ENCODE data around the gene MRPL39.
"Not testable (repeated sequence)": the region's sequence is repeated elsewhere in the genome, so short reads cannot be mapped to it uniquely, and the experiment has no call there.

The MRPL39 gene

DNA sequence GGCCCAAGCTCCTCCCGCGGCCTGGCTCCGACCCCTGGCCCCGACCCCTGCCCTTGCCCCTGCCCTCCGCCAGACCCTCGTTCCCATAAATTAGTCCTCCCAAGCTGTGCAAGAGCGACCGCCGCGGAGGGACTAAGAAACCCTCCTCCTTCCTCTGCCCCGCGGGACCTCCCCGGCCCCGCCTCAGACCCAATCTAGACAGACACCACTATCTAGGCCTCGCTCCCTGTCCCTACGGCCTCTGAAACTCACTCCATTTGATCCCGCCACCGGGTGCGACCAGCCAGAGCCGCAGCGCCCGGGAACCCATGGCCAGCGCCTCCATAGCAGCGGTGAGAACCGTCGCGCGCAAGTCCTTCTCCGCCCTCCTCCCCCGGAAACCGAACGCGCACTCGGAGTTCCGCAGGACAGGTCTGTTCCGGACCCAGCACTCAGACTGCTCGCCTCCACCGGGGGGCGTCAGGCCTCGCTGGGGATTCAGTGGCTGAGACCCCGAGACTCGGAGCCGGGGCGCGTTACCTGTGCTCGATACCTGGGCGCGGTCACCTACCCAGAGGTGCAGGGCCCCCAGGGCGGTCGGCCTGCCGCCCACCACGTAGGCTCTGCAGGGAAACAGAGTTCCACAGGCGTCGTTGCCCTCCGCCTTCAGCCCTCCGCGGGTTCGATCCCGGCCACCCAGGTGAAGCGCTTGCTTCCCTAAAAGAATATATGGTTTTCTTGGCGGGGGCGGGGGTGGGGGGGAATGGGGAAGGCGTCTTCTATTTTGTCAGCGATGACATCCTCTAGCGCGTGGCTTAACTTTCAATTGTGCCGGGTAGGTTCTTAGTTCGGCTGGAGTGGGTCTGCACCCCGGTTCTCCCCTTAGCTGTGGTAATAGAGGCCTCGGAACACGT, at the start of gene MRPL39:
Gene MRPL39 (minus strand): TSS at position 331 of the 893 bp plus-strand sequence. CDS start 6 bp downstream, at position 325.
- peak; percentile 72 to 74 for DNase-seq (ENCODE audit: low read depth in 1 of 2, low spot score in 1 of 2)

DNA sequence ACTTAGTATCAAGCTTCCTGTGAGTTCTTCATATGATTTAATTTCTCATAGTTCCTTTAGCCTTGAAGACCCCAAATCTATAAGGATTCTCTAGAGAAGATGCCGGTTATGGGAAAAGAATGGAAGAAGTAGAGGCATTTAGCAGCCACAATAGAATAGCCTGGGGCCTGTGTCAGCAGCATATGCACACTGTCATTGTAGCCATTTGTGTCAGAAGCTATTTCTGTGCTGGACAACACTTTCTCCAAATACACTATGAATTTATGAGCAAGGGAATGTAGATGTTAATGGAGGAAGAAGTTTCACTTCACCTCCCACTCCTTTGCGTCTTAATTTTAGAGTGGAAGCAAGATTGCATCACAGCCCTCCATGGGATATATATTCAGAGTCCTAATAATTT, 49.1 kb upstream of the MRPL39 start:
- no peak for DNase-seq (ENCODE audit: low read depth in 1 of 2, low spot score in 1 of 2)

DNA sequence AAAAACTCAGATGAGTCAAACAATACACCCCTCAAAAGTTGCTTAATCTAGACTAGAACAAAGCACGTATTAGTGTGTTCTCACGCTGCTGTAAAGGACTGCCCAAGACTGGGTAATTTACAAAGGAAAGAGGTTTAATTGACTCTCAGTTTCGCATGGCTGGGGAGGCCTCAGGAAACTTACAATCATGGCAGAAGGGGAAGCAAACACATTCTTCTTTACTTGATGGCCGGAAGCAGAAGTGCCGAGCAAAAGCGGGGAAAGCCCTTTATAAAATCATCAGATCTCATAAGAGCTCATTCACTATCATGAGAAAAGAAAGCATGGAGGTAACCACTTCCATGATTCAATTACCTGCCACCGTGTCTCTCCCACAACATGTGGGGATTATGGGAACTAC, 41.9 kb upstream of the MRPL39 start:
- no peak for DNase-seq (ENCODE audit: low read depth in 1 of 2, low spot score in 1 of 2)

DNA sequence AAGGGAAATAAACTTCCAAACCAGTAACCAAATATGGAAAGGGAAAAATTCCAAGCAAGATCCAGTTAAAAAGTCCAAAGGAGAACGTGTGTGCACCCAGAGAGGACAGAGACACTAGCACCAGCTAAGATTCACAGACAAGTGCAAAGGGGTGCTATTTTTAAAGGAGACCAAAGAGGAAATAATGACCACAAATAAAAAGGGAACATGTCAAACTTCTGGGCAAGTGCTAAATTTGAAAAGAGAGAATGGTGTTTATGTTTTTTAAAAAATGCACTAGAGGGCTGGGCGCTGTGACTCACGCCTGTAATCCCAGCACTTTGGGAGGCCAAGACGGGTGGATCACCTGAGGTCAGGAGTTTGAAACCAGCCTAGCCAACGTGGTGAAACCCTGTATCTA, 40.4 kb upstream of the MRPL39 start:
- no peak for DNase-seq (ENCODE audit: low read depth in 1 of 2, low spot score in 1 of 2)

DNA sequence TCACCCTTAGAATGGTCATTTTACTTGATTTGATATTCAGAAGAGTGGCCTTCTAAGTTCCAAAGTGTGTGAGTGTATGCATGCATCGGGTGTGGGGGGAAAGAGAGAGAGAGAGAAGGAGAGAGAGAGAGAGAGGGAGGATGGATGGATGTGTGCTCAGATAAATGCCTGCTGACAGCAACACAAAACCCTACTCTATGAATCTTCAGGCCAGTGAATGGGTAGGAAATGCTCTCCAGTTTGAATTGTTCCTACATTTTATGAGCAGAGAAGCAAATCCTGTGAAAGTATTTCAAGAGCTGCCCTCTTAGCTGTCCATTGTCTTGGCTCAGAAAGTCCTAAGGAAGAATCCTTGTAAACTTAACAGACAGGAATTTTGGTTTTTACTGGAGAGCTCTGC, 39.2 kb upstream of the MRPL39 start:
- DNase-seq (ENCODE audit: low read depth in 1 of 2, low spot score in 1 of 2) = no peak

DNA sequence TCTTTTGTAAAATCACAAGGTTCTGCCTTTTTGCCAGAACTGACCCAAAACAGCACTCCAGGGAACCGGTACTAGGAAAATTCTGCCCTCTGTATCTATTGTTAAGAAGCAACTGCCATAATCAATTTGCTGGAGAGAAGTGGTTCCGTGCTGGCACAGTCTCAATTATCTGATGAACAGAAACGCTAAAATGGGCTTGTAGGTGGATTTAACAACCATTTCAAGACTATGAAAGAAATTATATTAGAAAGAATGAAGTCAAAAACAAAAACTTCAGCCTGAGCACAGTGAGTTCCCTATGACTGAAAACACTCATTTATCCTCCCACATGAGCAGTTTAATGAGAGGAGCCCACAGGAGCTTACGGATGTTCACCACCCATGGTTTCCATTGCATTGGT, 36.2 kb upstream of the MRPL39 start:
- no peak for DNase-seq (ENCODE audit: low read depth in 1 of 2, low spot score in 1 of 2)

DNA sequence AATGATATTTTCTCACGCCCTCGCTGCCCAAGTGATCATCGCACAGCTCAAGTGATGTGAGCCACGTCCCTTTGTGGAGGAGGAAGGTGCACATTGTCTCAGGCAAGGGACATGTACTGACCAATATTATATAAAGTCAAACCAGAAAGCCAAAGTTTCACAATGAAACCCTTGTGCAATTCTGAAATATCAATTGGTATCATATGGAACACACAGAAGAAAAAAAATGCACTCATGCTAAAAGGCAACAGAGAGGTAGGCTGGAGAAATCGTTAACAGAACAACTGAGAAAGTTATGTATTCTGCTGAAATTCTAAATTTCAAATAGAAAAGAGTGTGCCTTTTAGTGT, 33.6 kb upstream of the MRPL39 start:
- no peak for DNase-seq (ENCODE audit: low read depth in 1 of 2, low spot score in 1 of 2)

DNA sequence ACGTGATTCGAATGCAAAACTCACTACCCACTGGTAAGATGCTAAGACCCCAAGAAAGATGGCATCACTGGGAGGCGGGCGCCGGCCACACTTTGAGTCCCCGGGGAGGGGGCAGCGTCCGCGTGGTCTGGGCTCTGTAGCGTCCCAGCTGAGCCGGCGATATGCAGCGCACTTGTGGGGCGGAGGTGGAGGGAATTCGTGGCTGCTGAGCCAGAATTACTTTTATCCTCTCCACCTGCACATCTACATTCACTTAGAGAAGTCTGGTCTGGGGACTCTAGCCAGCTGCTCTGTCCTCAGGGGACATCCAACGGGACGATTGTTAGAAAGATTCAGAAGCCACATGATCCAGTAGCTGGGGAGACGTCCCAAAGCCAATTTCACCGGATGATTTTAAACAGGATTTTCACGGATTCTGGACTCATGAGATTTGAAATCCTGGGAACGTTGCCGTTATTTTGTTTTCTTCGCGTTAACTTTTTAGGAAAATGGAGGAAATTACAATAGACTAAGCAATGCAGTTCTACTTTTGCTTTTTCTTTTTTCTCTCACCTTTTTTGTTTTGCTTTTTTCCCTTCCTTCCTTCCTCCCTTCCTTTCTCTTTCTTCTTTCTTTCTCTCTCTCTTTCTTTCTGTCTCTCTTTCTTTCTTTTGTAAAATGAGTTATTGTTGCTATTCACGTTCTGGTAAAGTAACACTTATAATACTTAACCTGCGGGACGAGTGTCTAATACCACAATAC, 33.1 kb upstream of the MRPL39 start:
- no peak for DNase-seq (ENCODE audit: low read depth in 1 of 2, low spot score in 1 of 2)

DNA sequence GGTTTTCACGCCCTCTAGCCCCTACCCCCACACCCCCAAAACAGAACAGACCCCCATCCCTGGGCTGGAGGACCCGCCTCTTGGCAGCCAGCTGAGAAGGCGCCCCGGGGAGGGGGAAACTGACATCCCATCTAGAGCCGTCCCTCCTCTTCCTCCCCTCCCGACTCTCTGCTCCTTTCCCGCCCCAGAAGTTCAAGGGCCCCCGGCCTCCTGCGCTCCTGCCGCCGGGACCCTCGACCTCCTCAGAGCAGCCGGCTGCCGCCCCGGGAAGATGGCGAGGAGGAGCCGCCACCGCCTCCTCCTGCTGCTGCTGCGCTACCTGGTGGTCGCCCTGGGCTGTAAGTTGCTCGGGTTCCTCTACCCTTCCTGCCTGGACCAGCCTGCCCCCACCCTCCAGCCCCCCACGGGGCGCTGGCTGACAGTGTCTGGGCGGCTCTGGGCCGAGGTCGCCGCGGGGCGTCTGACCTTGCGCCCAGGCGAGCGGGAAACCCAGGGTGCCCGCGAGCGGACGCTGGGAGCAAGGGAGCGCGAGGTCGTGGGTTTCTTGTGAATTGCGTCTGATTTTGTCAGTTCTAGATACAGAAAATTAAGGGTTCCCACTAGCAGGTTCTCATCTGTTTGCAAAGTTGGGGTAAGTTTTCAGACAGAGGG, 32.4 kb upstream of the MRPL39 start:
- DNase-seq (ENCODE audit: low read depth in 1 of 2, low spot score in 1 of 2) = peak; percentile 10 to 19

DNA sequence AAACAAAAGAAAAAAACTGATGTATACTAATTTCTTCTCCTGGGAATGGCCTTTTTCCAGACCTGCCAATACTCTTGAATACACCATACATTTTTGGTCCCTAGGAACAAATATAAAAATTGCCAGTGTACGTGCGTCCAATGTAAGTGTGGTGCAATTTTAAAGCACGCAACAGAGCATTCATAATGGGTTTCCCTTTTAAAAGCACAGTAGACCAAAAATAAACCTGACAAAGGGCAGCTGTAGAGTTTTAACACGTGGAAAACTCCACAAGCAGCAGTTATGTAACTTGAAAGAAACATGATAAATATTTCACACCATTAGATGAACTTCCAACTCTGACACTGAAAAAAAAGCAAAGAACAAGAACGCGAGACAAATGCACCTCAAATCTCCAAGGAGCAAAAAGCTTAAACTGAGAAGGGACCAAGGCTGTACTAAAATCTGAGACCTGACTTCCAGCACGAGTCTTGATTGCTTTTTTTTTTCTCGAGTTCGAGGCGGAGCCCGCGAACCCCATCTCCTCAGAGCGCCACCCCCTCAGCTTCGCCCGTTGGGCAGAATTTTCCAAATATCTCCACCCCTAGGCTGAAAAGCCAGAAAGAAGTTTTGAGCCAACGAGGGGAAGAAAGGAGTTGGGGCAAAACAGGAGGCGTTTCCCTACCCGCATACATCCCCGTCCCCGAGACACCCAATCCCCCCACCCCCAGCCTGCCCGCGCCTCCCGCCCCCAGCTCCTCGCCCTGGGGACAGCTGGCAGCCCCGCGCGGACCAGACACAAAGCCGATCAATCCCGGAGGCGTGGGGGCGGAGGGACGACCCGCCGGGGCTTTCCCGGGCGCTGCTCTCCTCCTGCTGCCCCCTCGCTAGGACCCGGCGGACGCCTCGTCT, 31.6 kb upstream of the MRPL39 start, which contains the start of gene JAM2:
Gene JAM2 (plus strand): TSS at position 599 of the 891 bp plus-strand sequence. CDS start 564 bp downstream, outside the sequence.
- peak in 1 of 2 donors; percentile 16 for DNase-seq (ENCODE audit: low read depth in 1 of 2, low spot score in 1 of 2)

DNA sequence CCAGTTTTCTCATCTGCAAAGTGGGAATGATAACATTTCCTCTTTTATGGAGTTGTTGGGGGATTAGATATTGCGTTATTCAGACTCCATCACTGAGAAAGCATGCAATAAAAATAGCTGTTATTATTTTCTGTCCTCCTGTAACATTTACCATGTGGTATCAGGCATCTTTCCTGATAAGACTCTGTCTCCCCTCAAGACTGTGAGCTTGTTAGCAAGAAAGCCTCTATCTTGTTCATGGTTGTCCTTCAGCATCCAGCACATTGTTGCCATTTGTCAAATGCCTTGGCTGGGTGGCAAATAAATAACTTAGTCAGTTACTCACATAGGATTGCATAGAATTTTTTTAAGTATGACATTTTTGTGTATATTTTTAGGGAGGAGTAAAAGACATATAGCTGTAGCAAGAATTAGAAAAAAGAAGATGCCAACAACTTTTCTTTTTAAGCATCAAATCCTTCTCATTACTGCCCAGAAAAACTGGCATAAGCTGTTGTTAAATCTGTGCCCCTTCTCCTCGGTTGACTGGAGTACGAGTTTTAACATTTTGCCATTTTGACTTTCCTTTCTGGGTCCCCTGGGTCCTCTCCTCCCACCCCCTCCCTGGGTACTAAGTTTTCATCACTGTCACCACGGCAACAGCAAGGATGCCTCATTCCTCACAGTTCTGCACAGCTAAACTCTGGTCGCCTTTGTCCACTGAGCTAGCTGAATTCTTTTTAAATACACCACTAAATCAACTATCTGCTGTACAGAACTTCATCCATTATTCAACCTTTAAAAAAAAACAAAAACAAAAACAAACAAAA, 30.8 kb upstream of the MRPL39 start:
- DNase-seq (ENCODE audit: low read depth in 1 of 2, low spot score in 1 of 2) = no peak

DNA sequence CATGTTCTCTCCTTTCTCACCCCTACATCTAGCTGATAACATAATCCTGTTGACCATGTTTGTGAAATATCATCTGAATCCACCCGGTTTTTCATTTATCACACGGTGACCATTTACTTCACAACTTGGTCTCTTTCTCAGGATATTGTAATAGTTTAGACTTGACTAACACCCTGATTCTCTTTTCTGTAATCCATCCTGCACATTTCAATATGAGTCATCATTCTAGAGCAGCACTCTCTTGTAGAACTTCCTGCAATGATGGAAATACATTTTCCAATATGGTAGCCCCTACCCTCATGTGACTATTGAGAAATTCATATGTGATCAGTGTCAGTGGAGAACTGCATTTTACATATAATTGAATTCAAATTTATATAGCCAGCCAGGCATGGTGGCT, 29.4 kb upstream of the MRPL39 start:
- DNase-seq (ENCODE audit: low read depth in 1 of 2, low spot score in 1 of 2) = no peak

DNA sequence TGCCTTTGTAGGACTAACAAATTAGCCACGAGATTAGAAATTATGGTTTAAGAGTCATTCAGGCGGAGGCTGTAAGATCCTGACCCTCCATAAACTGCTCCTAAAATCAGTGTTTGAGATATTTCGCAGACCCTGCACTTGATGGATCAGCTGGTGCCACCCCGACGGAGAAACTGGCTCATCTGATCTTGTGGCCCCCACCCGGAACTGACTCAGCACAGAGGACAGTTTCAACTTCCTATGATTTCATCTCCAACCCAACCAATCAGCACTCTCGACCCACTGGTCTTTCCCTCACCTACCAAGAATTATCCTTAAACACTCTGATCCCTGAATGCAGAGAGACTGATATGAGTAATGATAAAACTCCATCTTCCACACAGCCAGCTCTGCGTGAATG, 28.0 kb upstream of the MRPL39 start:
- no peak for DNase-seq (ENCODE audit: low read depth in 1 of 2, low spot score in 1 of 2)

DNA sequence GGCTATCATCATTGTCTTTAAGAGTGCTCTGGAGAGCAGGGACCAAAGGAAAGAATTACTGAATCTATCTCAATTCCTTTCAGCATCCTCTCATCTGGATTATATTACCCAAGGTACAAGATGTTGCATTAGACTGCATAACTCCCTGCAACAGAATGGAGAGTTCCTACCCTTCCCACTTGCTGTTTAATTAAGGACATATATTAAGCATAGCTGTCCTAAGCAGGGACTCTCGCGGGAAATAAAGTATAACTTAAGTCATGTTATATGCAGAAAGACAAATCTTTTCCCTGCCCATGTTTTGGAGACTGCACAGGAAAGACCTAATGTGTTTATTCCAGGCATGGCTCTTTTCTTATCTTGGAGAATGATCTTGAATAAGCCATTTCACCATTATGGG, 25.0 kb upstream of the MRPL39 start:
- no peak for DNase-seq (ENCODE audit: low read depth in 1 of 2, low spot score in 1 of 2)

DNA sequence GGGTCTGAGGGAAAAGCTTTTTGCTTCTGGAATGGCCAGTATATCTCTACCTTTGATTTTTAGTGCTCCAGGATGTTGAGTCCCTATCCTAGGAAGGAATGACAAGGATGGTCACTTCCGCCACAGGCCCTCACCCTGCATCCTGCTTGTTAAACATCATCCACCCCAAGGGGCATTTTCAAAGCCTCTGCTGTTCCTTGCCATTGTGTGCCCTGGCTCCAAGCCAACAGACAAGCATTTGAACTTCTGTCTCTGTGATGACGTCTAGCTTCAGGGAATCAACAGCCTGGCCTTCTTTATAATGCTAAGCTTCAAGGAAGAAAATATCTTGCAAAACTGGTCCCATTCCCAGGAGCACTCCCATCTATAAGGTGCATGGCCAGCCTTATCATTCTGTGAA, 19.5 kb upstream of the MRPL39 start:
- no peak for DNase-seq (ENCODE audit: low read depth in 1 of 2, low spot score in 1 of 2)

DNA sequence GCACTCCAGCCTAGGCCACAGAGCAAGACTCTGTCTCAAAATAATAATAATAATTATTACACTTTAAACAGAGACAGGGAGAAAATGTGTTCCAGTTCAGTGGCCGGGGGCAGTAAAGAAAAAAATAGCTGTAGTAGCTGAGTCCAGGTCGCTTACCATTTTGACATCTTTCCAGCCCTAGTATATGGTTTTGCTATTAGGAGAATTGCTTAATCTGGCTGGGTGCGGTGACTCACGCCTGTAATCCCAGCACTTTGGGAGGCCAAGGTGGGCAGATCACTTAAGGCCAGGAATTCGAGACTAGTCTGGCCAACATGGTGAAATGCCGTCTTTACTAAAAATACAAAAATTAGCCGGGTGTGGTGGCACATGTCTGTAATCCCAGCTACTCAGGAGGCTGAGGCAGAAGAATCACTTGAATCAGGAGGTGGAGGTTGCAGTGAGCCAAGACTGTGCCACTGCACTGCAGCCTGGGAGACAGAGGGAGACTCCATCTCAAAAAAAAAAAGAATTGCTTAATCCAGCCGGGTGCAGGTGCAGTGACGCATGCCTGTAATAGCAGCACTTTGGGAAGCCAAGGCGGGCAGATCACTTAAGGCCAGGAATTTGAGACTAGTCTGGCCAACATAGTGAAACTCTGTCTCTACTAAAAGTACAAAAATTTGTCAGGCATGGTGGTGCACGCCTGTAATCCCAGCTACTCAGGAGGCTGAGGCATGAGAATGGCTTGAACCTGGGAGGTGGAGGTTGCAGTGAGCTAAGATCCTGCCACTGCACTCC, 18.7 kb upstream of the MRPL39 start:
- not testable (repeated sequence) for DNase-seq (ENCODE audit: low read depth in 1 of 2, low spot score in 1 of 2)

DNA sequence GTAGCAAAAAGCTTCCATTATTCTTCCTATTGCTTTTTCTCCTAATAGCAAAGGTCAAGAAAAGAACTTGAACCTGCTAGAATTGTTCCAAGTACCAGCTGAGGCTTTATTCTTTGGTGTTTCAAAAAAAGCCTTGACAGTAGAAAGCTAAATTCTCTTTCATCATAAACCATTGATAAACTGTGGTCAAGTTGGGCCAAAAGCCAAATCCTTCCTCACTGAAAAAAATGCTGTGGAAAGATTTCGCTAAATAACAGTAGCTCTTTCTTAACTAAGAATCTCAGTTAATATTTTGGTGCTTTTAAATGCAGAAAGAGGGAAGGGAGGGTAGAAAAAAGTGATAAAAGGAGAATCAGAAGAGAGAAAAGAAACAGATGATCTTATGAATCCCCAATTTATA, 17.8 kb upstream of the MRPL39 start:
- DNase-seq (ENCODE audit: low read depth in 1 of 2, low spot score in 1 of 2) = no peak

DNA sequence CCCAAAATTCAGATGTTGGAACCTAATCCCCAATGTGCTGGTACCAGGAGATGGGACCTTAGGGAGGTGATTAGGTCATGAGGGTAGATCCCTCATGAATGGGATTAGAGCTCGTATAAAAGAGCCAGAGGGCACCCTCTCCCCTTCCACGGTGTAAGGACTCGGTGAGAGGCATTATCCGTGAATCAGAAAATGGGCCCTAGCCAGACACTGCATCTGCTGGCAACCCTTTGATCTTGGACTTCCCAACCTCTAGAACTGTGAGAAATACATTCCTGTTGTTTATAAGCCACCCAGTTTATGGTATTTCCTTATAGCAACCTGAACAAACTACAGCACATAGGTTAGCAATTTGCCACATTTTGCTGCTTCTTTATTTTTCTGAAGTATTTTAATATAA, 17.2 kb upstream of the MRPL39 start:
- DNase-seq (ENCODE audit: low read depth in 1 of 2, low spot score in 1 of 2) = no peak

DNA sequence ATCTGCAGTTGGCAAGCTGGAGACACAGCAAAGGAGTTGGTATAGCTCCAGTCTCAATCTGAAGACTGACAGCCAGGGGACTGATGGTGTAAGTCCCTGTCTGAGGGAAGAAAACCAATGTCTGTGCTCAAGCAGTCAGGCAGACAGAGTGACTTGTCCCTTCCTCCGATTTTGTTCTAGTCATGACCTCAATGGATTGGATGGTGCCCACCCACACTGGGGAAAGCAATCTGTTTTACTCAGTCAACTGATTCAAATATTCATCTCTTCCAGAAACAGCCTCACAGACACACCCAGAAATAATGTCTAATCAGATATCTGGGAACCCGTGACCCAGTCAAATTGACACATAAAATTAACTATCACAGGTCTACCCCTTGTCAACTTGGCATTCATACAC, 11.9 kb upstream of the MRPL39 start:
- DNase-seq (ENCODE audit: low read depth in 1 of 2, low spot score in 1 of 2) = no peak
